ENCODE measurements around the gene TOR2A.

The TOR2A gene

GRCh38 chr9:127715470-127716337 lies 19.4 kb downstream of the TOR2A start, which contains the start of the genes PTRH1 and TTC16:
PTRH1 (minus strand) TSS chr9:127715663; CDS start chr9:127715639, 24 bp downstream.
TTC16 (plus strand) TSS chr9:127716079; CDS start chr9:127716146, 67 bp downstream.
- peak; percentile 89 for DNase-seq

GRCh38 chr9:127714951-127715469 lies 20.1 kb downstream of the TOR2A start:
- no peak for DNase-seq

DNA sequence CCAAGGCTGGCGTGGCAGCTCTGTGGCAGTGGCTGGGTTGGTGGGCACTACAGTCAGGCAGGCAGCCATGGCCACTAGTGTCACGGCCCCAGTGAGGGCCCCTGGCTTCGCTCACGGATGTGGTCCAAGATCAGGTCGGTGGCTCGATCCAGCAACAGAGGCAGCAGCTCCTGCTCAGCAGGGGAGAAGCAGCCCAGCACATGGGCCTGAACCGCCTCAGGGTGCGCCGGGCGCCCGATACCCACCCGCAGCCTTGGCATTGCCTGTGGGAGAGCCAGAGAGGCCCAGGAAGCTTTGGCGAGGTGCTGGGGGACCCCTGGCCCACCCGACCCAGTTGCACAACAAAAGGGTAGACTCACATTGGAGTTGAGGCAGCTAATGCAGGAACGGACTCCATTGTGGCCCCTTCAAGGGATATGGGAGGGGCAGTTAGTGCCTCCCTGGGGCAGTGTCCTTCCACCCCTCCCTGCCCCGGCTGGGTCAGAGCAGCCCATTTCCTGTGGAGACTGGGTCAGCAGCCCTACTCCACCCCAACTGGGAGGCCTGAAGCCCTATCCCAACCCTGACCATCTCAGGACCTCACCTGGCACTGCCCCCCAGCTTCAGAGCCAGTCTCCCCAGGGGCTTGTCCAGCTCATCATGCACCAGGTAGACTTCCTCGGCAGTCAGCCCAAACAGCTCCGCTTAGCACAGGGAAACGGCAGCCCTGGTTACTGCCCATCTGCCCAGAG lies 20.9 kb downstream of the TOR2A start:
- no peak for DNase-seq

- no peak for DNase-seq
Measured at GRCh38 chr9:127712867-127713266, 22.2 kb downstream of the TOR2A start.

DNA sequence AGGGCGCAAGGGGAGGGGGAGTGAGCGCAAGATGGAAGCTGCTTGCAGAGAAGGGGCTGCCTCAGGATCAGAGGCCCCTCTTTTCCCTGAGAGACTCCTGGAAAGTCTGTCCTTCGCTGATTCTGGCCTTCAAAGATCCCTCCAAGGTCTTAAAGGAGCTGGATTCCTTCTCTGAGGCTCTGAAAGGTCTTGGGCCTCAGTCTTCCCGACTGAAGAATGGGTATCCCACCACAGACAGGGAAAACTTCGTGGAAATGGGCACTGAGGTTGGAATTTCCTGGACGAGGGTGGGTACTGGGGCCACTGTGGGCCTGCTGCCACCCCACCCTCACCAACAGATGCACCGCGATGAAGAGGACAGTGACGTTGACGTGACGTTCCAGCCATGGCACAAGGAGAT lies 22.7 kb downstream of the TOR2A start:
- no peak for DNase-seq

- DNase-seq = no peak
Measured at GRCh38 chr9:127711831-127712274, 23.2 kb downstream of the TOR2A start.

DNA sequence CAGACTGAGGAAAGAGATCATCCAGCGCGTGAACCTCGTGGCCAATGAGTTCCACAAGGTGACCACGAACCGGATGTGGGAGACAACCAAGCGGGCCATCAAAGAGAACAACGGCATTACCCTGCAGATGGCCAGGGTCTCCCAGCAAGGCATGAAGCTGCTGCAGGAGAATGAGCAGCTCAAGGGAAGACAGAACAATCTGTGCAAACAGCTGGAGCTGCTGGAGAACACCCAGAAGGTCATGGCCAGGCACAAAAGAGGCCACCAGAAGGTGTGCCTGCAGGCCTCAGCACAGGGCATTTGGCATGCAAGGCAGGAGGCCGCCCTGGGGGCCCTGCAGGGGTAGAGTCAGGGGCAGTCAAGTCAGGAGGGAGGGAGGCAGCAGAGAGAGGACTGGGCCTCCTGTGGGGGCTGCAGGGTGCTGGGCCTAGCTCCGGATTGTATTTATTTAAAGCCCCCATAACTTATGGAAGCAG lies 23.8 kb downstream of the TOR2A start:
- no peak for DNase-seq

DNA sequence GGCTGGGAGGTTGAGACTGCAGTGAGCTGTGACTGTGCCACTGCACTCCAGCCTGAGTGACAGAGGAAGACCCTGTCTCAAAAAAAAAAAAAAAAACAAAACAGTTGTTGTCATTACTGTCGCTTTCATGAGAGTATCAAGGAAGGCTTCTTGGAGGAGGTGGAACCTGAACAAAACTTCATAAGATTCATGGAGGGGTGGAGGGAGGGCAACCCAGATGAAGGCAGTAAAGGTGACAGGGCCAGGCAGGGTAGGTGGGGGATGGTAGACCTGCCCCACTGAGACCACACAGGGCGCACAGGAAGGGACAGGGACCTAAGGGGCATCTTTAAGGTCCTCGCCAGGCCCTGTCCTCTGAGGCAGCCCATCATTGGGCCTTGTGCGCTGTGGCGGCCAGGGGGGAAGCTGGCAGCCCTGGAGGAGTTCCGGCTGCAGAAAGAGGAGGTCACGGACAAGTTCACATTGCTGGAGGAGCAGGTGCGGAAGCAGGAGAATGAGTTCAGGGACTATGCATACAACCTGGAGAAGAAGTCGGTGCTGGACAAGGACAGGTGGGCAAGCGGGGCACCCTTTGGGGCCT lies 24.8 kb downstream of the TOR2A start:
- no peak for DNase-seq

DNA sequence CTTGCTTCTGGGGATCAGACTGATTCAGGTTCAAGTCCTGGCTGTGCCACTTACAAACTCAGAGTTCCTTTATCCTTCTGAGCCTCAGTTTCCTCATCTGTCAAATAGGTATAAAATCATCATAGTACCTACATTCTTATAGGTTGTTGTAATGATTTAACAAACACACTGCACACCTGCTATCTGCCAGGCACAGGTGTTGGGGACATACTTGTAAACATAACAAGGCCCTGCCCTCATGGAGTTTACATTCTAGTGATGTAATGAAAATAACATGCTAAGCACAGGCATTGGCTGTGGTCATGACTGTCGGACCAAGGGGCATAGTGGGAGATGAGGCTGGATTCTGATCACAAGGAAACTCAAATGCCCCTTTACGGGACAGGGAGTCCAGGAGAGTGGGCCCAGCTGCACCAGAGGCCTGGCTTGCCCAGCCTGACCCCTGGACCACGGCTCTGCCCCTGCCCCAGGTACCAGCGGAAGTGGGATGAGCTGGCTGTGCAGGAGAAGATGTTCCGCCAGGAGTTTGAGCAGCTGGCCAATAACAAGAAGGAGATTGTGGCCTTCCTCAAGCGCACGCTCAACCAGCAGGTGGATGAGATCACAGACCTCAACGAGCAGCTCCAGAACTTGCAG lies 26.0 kb downstream of the TOR2A start:
- no peak for DNase-seq

- no peak for DNase-seq
Measured at GRCh38 chr9:127707766-127708165, 27.3 kb downstream of the TOR2A start.

- no peak for DNase-seq
Measured at GRCh38 chr9:127706836-127707241, 28.3 kb downstream of the TOR2A start, which contains the start of gene CFAP157. CFAP157 (plus strand) TSS chr9:127706988; CDS start chr9:127707032, 44 bp downstream.

DNA sequence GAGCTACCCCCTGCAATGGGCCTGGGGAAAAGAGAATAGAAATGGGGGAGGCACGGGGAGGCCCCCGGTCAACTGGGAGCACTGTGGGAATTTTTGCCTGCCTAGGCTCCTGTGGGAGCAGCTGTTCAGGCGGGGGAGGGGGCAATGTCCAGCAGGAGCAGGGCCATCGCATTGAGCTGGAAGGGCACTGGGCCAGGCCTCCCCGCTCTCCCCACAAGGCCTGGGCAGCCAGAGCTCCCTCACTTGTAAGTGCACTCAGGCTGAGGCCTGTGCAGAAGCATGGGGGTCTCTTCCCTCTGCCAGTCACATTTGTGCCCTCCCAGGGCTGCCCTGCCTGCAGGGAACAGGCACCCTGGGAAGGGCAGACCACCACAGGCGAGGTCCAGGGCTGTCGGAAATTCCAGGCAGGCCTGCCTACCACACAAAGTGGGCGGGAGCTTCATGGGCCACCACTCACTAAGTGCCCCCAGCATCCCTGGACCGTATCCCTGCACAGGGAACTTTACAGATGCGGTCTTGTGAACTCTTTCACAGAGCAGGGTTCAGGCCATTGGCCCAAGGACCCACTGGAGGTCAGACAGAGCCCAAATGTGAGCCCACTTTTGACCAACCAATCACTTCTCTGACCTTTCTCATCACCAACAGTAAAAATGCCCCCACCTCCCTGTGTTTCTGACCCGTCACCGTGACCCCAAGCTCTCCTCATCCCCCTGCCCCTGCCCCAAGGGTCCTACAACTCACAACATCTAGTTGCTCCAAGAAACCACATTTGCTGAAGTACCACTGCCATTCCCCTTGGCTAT lies 29.3 kb downstream of the TOR2A start:
- DNase-seq = no peak

DNA sequence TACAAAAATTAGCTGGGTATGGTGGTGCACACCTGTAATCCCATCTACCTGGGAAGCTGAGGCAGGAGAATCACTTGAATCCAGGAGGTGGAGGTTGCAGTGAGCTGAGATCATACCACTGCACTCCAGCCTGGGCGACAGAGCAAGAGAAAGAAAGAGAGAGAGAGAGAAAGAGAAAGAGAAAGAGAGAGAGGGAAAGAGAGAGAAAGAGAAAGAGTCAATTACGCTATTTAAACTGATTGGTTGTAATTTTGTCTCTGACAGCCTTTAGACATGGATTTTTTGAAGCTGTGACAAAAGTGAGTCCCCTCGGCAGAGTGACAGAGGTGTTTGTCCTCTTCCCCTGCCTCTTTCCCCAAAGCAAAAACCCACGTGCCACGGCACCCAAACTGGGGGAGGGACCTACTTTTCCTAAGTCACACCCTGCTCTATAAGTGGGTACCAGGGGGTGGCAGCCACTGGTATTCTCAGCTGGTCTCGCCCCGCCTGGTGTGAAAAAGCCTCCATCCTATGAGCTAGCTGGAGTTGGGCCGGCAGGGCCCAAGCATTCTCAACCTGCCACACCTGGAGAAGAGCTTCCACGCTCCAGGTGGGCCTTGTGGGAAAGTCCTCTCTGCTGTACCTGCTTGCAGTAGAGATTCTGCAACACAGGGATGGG lies 31.7 kb downstream of the TOR2A start:
- DNase-seq = no peak

- DNase-seq = no peak
Measured at GRCh38 chr9:127700594-127701255, 34.4 kb downstream of the TOR2A start.

DNA sequence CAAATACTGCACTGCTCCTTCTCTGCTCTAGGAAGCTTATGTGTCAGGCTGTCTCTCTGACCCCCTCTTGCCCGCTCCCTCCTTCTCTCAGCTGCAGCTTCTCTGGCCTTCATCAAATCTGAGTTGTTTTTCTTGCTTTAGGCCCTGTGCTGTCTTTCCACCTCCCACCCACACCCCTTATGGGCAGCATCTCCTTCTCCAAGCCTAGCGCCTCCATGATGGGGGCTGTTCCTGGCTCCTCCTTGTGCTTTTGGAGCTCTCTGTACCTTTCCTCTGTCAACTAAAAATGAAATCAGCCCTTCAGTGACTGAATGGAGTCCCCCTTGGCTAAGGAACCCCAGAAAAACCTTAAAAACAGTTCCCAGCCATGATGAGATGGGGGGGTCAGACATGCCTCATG lies 35.0 kb downstream of the TOR2A start:
- no peak for DNase-seq

GRCh38 chr9:127698985-127699670 lies 36.0 kb downstream of the TOR2A start:
- no peak for DNase-seq

GRCh38 chr9:127698386-127698785 lies 36.7 kb downstream of the TOR2A start:
- DNase-seq = no peak

DNA sequence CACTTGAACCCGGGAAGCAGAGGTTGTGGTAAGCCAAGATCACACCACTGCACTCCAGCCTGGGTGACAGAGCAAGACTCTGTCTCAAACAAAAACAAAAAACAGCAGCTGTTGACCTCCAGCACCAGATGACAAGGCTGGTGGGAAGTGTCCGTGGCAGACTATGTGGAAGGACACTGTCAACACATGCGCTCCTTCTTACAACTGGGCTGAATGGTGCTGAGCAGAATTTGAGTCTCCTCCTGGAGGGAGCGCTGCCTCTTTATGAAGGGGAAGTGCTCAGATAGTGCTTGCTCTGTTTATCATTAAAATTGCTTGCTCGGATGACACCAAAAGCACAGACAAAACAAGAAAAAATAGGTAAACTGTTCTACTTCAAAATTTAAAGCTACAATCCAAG lies 37.5 kb downstream of the TOR2A start:
- DNase-seq = no peak

- DNase-seq = no peak
Measured at GRCh38 chr9:127694890-127695720, 40.0 kb downstream of the TOR2A start.

Data from T1000 (cell line).